Left lung (tissue), 10 donors: ENCODE data around the gene MKLN1. TPM values are rescaled to one million over a fixed set of nuclear protein-coding genes. Genes with fewer than 3 reads are reported as not detected.

Source experiments
- ATAC-seq: fragments of 200-7000 bp; cut with Tn5 transposase; one replicate; pipeline ENCODE4 v1.9.1; 2020; ENCODE audit warnings: moderate library complexity
- DNase-seq, 4 donors: peaks; one replicate each; pipeline ENCODE4 v3.0.0-alpha.2; 2013 to 2020
- H3K27ac ChIP-seq, 2 donors: fragments of 200-600 bp; sonication (generic) in 1 of 2; one replicate each; pipeline versions ENCODE4 v1.5.0 to v1.8.0; 2020 to 2021
- H3K27me3 ChIP-seq, 2 donors: fragments of 200-600 bp; sonication (generic) in 1 of 2; one replicate each; pipeline versions ENCODE4 v1.5.0 to v1.8.0; 2020 to 2021
- H3K36me3 ChIP-seq, 2 donors: fragments of 200-600 bp; sonication (generic) in 1 of 2; one replicate each; pipeline versions ENCODE4 v1.5.0 to v1.8.0; 2020 to 2021
- H3K4me1 ChIP-seq, 2 donors: fragments of 200-600 bp; one replicate each; pipeline ENCODE4 v1.8.0; 2021
- H3K4me3 ChIP-seq, 2 donors: fragments of 200-600 bp; sonication (generic) in 1 of 2; one replicate each; pipeline versions ENCODE4 v1.5.0 to v1.8.0; 2020 to 2021; ENCODE audit warnings: mild to moderate bottlenecking in 1 of 2
- H3K9me3 ChIP-seq, 2 donors: fragments of 200-600 bp; sonication (generic) in 1 of 2; one replicate each; pipeline versions ENCODE4 v1.5.0 to v1.8.0; 2020 to 2021
- CTCF ChIP-seq, 2 donors: fragments of 200-600 bp; sonication (generic) in 1 of 2; IDR thresholded peaks; one replicate each; pipeline versions ENCODE4 v1.5.0 to v1.8.0; 2021; ENCODE audit warnings: antibody characterized with exemption in 2 of 2
- intact Hi-C, 2 donors: fragments of 100-400 bp; cut with DNase I; formaldehyde crosslinking; loops; one replicate each; pipeline versions ENCODE4 v1.11.2 to v1.14.2; 2022
- polyA plus RNA-seq, 6 donors: library from polyadenylated mRNA; unstranded; fragments of 120-200 nt; gene quantifications; one replicate each; pipeline ENCODE4 v1.2.1, GENCODE V29; 2013; ENCODE audit not compliant: insufficient read length in 6 of 6
- total RNA-seq, 2 donors: library from RNA; stranded (reverse); fragmentation: NEBNext Ultra II Directional; extraction: Animal tissue kit (Norgen Biotek cat#: 25700); gene quantifications; one replicate each; pipeline ENCODE4 v1.2.1, GENCODE V29; 2021
- donor health status: DM: no; HTN: yes; CAD: no.
- donor health status: DM: no; HTN: no; CAD: no.

Gene MKLN1
- total and polyA plus RNA-seq, 8 donors, result 38.7 to 49.0 (median 44.5) TPM

GRCh38 chr7:131438969-131439368 is 111.3 kb downstream of the MKLN1 start:
- Histone ChIP-seq H3K36me3 (peaks cover 0 to 49% of the 10 kb centered on the region in 2 donors), H3K4me3 (no peak overlapping the region), H3K27me3 (no peaks in the 10 kb centered on the region), H3K9me3 (no peaks in the 10 kb centered on the region), H3K27ac (no peak overlapping the region), H3K4me1 (no peaks in the 10 kb centered on the region)
- ATAC-seq (no peak), DNase-seq (no peak)
- intact Hi-C loops, result no loop called here
- TF ChIP-seq CTCF (IDR thresholded peaks at IDR 0.05), result no peak

- no peak overlapping the region for H3K4me3 ChIP-seq
- H3K9me3 ChIP-seq, result no peaks in the 10 kb centered on the region
- intact Hi-C loops, result no loop called here
- no peak for DNase-seq
- no peaks in the 10 kb centered on the region for H3K27me3 ChIP-seq
- H3K27ac ChIP-seq, result no peak overlapping the region
- no peaks in the 10 kb centered on the region for H3K4me1 ChIP-seq
- no peak for TF ChIP-seq CTCF (IDR thresholded peaks at IDR 0.05)
- H3K36me3 ChIP-seq, result peaks cover 0 to 63% of the 10 kb centered on the region in 2 donors
- ATAC-seq, result no peak
Measured at GRCh38 chr7:131443496-131443895, 115.8 kb downstream of the MKLN1 start.

GRCh38 chr7:131444683-131445082 is 117.0 kb downstream of the MKLN1 start:
- intact Hi-C loops, result no loop called here
- DNase-seq, result no peak
- H3K9me3 ChIP-seq, result no peaks in the 10 kb centered on the region
- TF ChIP-seq CTCF (IDR thresholded peaks at IDR 0.05), result no peak
- no peak overlapping the region for H3K27ac ChIP-seq
- ATAC-seq, result no peak
- H3K4me3 ChIP-seq, result no peak overlapping the region
- no peaks in the 10 kb centered on the region for H3K27me3 ChIP-seq
- H3K36me3 ChIP-seq, result peaks cover 0 to 63% of the 10 kb centered on the region in 2 donors
- H3K4me1 ChIP-seq, result no peaks in the 10 kb centered on the region

- Histone ChIP-seq H3K4me3 (no peak overlapping the region), H3K9me3 (no peaks in the 10 kb centered on the region), H3K36me3 (peaks cover 0 to 51% of the 10 kb centered on the region in 2 donors), H3K27ac (no peak overlapping the region), H3K27me3 (no peaks in the 10 kb centered on the region), H3K4me1 (no peaks in the 10 kb centered on the region)
- no peak for TF ChIP-seq CTCF (IDR thresholded peaks at IDR 0.05)
- no peak for DNase-seq
- no peak for ATAC-seq
- intact Hi-C loops, result no loop called here
Measured at GRCh38 chr7:131449373-131449902, 121.8 kb downstream of the MKLN1 start.

GRCh38 chr7:131454498-131454897 is 126.8 kb downstream of the MKLN1 start:
- H3K9me3 ChIP-seq, result no peaks in the 10 kb centered on the region
- H3K36me3 ChIP-seq, result peaks cover 0 to 16% of the 10 kb centered on the region in 2 donors
- ATAC-seq (no peak), DNase-seq (no peak)
- intact Hi-C loops, result no loop called here
- no peaks in the 10 kb centered on the region for H3K27me3 ChIP-seq
- no peak for TF ChIP-seq CTCF (IDR thresholded peaks at IDR 0.05)
- H3K4me3 ChIP-seq, result no peak overlapping the region
- no peak overlapping the region for H3K27ac ChIP-seq
- H3K4me1 ChIP-seq, result no peaks in the 10 kb centered on the region
